ENCODE results near the gene SLMAP.

GRCh38 chr3:57706462-57706861 lies 49.6 kb upstream of the SLMAP start:
- TF ChIP-seq CTCF (IDR thresholded peaks at IDR 0.05; ENCODE audit: borderline replicate concordance, extremely low read depth, low read length, poor library complexity, severe bottlenecking) = no peak
- no peak for TF ChIP-seq EZH2 (IDR thresholded peaks at IDR 0.05; ENCODE audit: borderline replicate concordance, low read depth, low read length, severe bottlenecking)
